HG02623 (cell line): ENCODE measurements around the gene MAS1.
"Not testable (repeated sequence)": the region's sequence is repeated elsewhere in the genome, so short reads cannot be mapped to it uniquely, and the experiment has no call there.

Experiments
- ATAC-seq: cut with Tn5 transposase; IDR thresholded peaks from one replicate; pipeline ENCODE4 v1.9.1; 2021; ENCODE audit warnings: moderate library complexity; ENCODE audit not compliant: unreplicated experiment

The MAS1 gene

GRCh38 chr6:159890792-159891191 lies at the start of gene MAS1:
TSS of gene MAS1 (plus strand) at chr6:159890988. CDS start at chr6:159906956, 15,968 bp downstream.
- ATAC-seq: no peak

GRCh38 chr6:159842035-159842434 lies 48.8 kb upstream of the MAS1 start:
- no peak for ATAC-seq

GRCh38 chr6:159844737-159845645 lies 45.8 kb upstream of the MAS1 start:
- no peak for ATAC-seq

- not testable (repeated sequence) for ATAC-seq
These were observed 42.2 kb upstream of the MAS1 start for GRCh38 chr6:159848552-159848951.

GRCh38 chr6:159849851-159850250 lies 40.9 kb upstream of the MAS1 start:
- not testable (repeated sequence) for ATAC-seq

- ATAC-seq: no peak
These were observed 37.9 kb upstream of the MAS1 start for GRCh38 chr6:159852877-159853276.

- no peak for ATAC-seq
These were observed 37.0 kb upstream of the MAS1 start for GRCh38 chr6:159853754-159854153.

- no peak for ATAC-seq
These were observed 35.8 kb upstream of the MAS1 start for GRCh38 chr6:159854959-159855358.

- ATAC-seq: no peak
These were observed 32.5 kb upstream of the MAS1 start for GRCh38 chr6:159858259-159858658.

- ATAC-seq: no peak
These were observed 30.3 kb upstream of the MAS1 start for GRCh38 chr6:159860482-159860881.

GRCh38 chr6:159862103-159862502 lies 28.7 kb upstream of the MAS1 start:
- no peak for ATAC-seq

- ATAC-seq: not testable (repeated sequence)
These were observed 27.4 kb upstream of the MAS1 start for GRCh38 chr6:159863341-159863740.

- ATAC-seq: no peak
These were observed 25.4 kb upstream of the MAS1 start for GRCh38 chr6:159865226-159865920.

- no peak for ATAC-seq
These were observed 24.2 kb upstream of the MAS1 start for GRCh38 chr6:159866286-159867247.

GRCh38 chr6:159871241-159871640 lies 19.5 kb upstream of the MAS1 start:
- no peak for ATAC-seq

GRCh38 chr6:159871906-159872305 lies 18.9 kb upstream of the MAS1 start:
- ATAC-seq: no peak

GRCh38 chr6:159874435-159874834 lies 16.4 kb upstream of the MAS1 start:
- ATAC-seq: no peak

- no peak for ATAC-seq
These were observed 15.6 kb upstream of the MAS1 start for GRCh38 chr6:159875194-159875593.

- ATAC-seq: no peak
These were observed 14.5 kb upstream of the MAS1 start for GRCh38 chr6:159876242-159876641.

- ATAC-seq: no peak
These were observed 13.5 kb upstream of the MAS1 start for GRCh38 chr6:159877256-159877808.

GRCh38 chr6:159878341-159878740 lies 12.4 kb upstream of the MAS1 start:
- ATAC-seq: no peak
